TTC549 (cell line): ENCODE results near the gene COL19A1.

Experiments used
- FAIRE-seq: peaks from 2 replicates; lab custom pipeline; 2012; peaks lifted over from hg19 to GRCh38; lab: Jason Lieb, UNC

The COL19A1 gene

GRCh38 chr6:70231311-70231710, 365.0 kb downstream of the COL19A1 start:
- FAIRE-seq, result no peak

- FAIRE-seq, result no peak
Observed at GRCh38 chr6:70234561-70235236, 368.3 kb downstream of the COL19A1 start.

- FAIRE-seq, result no peak
Observed at GRCh38 chr6:70236343-70236742, 370.0 kb downstream of the COL19A1 start.

GRCh38 chr6:70241031-70241430, 374.7 kb downstream of the COL19A1 start:
- no peak for FAIRE-seq

- FAIRE-seq, result no peak
Observed at GRCh38 chr6:70241991-70242420, 375.6 kb downstream of the COL19A1 start.

- no peak for FAIRE-seq
Observed at GRCh38 chr6:70246118-70246517, 379.8 kb downstream of the COL19A1 start.

GRCh38 chr6:70252604-70253003, 386.2 kb downstream of the COL19A1 start:
- FAIRE-seq, result no peak

GRCh38 chr6:70253923-70254322, 387.6 kb downstream of the COL19A1 start:
- FAIRE-seq, result no peak

GRCh38 chr6:70254784-70255183, 388.4 kb downstream of the COL19A1 start:
- no peak for FAIRE-seq

GRCh38 chr6:70257768-70258273, 391.5 kb downstream of the COL19A1 start:
- no peak for FAIRE-seq

GRCh38 chr6:70258483-70258882, 392.1 kb downstream of the COL19A1 start:
- no peak for FAIRE-seq
